Transverse colon (tissue), 4 donors: ENCODE measurements around the gene PLEKHH2. TPM values are rescaled to one million over a fixed set of nuclear protein-coding genes. Genes with fewer than 3 reads are reported as not detected.

Experiments
- DNase-seq: peaks from one replicate; pipeline ENCODE4 v3.0.0-alpha.2; 2019
- H3K27ac ChIP-seq, 4 donors: fragments of 200-600 bp; sonication (generic); 2 replicates each; pipeline ENCODE4 v1.5.1; 2016 to 2018; ENCODE audit warnings: inconsistent platforms in 4 of 4
- H3K27me3 ChIP-seq: fragments of 200-600 bp; sonication (generic); 2 replicates; pipeline ENCODE4 v1.5.1; 2017; ENCODE audit warnings: inconsistent platforms
- H3K36me3 ChIP-seq, 4 donors: fragments of 200-600 bp; sonication (generic); 2 replicates each; pipeline ENCODE4 v1.5.1; 2017 to 2019; ENCODE audit warnings: inconsistent platforms in 4 of 4
- H3K4me1 ChIP-seq, 4 donors: fragments of 200-600 bp; sonication (generic); 2 replicates each; pipeline ENCODE4 v1.5.1; 2017 to 2020; ENCODE audit warnings: inconsistent platforms in 4 of 4
- H3K4me3 ChIP-seq, 4 donors: fragments of 200-600 bp; sonication (generic); 1 replicate in 1 of 4; 2 replicates in 3 of 4; pipeline versions ENCODE4 v1.5.1 to v1.6.1; 2017 to 2019; ENCODE audit warnings: inconsistent platforms in 4 of 4
- H3K9me3 ChIP-seq, 2 donors: fragments of 200-600 bp; sonication (generic); 2 replicates each; pipeline ENCODE4 v1.5.1; 2017 to 2019; ENCODE audit warnings: inconsistent platforms in 2 of 2
- CTCF ChIP-seq, 5 experiments: fragments of 200-600 bp in 3 of 5; fragments of 450-650 bp in 2 of 5; sonication (generic) in 3 of 5; IDR thresholded peaks; 1 replicate in 2 of 5; 2 replicates in 3 of 5; pipeline ENCODE4 v1.5.1; 2016 to 2017; ENCODE audit warnings: antibody characterized with exemption in 5 of 5, inconsistent platforms in 3 of 5, mild to moderate bottlenecking in 2 of 5, moderate library complexity in 1 of 5
- EP300 ChIP-seq: sonication (generic); formaldehyde crosslinking; IDR thresholded peaks from one replicate; pipeline ENCODE4 v1.6.1; 2017; ENCODE audit warnings: antibody characterized with exemption, low read depth
- POLR2A ChIP-seq: fragments of 450-650 bp; IDR thresholded peaks from one replicate; pipeline ENCODE4 v1.6.1; 2016; ENCODE audit warnings: antibody characterized with exemption, mild to moderate bottlenecking, moderate library complexity
- POLR2AphosphoS5 ChIP-seq, 3 donors: sonication (generic); formaldehyde crosslinking; IDR thresholded peaks; one replicate each; pipeline ENCODE4 v1.6.1; 2016; ENCODE audit warnings: antibody characterized with exemption in 3 of 3
- WGBS, 2 donors: methylation state at CpG; one replicate each; pipeline ENCODE4 v1.1.5; 2018; ENCODE audit warnings: low coverage in 1 of 2; 5-methylcytosine and 5-hydroxymethylcytosine counted together
- in situ Hi-C, 4 donors: fragments of 200-750 bp; cut with MboI; loops; one replicate each; pipeline versions ENCODE4 v1.15.0 to v1.15.1; 2017; ENCODE audit warnings: low sequenced_read_pairs in 3 of 4, low pct_ligation_motif_present in 1 of 4, low pct_unique_long_range_greater_than_20kb in 1 of 4
- intact Hi-C: fragments of 100-400 bp; cut with DNase I; formaldehyde crosslinking; loops from one replicate; pipeline ENCODE4 v1.15.1; 2023; ENCODE audit warnings: low total_unique reads
- total RNA-seq, 4 donors: library from RNA; depleted of rRNA; stranded (reverse); fragments of >200 nt; gene quantifications; one replicate each; pipeline ENCODE4 v1.1.0, GENCODE V29; 2016

PLEKHH2 gene
- total RNA-seq, 4 donors from 2014 or later: 7.2 to 32.4 (median 12.3) TPM

DNA sequence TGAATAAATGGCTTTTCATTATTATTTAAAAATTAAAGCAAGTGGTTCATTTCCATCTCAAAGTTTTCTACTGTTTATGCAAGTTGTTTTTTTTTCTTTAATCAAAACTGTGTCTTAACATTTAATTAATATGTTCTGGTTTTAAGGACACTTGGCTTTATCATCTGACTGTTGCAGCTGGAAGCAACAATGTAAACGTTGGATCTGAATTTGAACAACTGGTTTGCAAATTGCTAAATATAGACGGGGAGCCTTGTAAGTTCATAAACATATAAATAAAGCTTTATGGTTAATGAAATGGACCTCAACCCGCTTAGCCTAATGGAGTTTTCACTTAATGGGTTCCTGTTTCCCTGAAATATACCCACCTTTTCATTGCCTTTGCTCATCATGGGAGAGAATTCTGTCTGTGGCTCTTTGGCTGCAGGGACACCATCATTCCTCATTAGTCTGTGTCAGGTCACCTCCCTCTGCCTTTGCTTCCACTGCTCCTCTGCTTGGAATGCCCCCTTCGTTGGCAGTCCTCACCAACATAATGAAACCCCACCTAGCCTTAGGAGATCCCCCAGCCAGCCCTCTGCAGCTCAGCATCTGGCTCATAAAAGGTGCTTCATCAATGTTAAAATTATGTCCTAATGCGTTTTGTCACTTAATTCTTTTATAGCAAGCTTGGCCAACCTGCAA, 92.6 kb downstream of the PLEKHH2 start:
- no peaks in the 10 kb centered on the region for H3K9me3 ChIP-seq
- H3K4me1 ChIP-seq: no peaks in the 10 kb centered on the region
- WGBS, 2 donors: 56% methylated on average over 5 of the region's 5 CpGs

GRCh38 chr2:43731211-43731610, 94.2 kb downstream of the PLEKHH2 start:
- intact Hi-C loops (no loop called here), in situ Hi-C loops (no loop called here)
- no peak for DNase-seq
- Histone ChIP-seq H3K4me1 (no peaks in the 10 kb centered on the region), H3K27me3 (no peaks in the 10 kb centered on the region), H3K9me3 (no peaks in the 10 kb centered on the region), H3K27ac (no peak overlapping the region), H3K4me3 (no peak overlapping the region), H3K36me3 (no peaks in the 10 kb centered on the region)
- 90 to 96% methylated on average over 1 of the region's 1 CpG for WGBS, 2 donors
- TF ChIP-seq POLR2AphosphoS5 (IDR thresholded peaks at IDR 0.05) (no peak), EP300 (no peak), CTCF (IDR thresholded peaks at IDR 0.05) (no peak)

More for the DNA sequence above, 92.6 kb downstream of the PLEKHH2 start:
- in situ Hi-C loops (no loop called here), intact Hi-C loops (no loop called here)
- Histone ChIP-seq H3K27me3 (no peaks in the 10 kb centered on the region), H3K36me3 (no peaks in the 10 kb centered on the region), H3K27ac (no peak overlapping the region), H3K4me3 (no peak overlapping the region)
- DNase-seq: no peak
- TF ChIP-seq CTCF (IDR thresholded peaks at IDR 0.05) (no peak), EP300 (no peak), POLR2AphosphoS5 (IDR thresholded peaks at IDR 0.05) (no peak), POLR2A (no peak)

DNA sequence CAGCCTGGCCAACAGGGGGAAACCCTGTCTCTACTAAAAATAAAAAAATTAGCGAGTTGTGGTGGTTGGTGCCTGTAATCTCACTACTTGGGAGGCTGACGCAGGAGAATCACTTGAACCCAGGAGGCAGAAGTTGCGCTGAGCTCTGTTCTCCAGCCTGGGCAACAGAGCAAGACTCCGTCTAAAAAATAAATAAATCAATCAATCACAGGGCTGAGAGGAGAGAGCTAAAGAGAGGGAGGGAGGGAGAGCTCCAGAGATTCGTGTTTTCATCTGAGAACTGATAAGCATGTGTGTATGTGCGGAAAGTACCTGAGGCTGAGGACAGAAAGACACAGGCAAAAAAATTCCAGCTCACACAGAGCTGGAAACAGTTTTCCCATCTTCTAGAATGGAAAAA, 99.6 kb downstream of the PLEKHH2 start:
- intact Hi-C loops (no loop called here), in situ Hi-C loops (no loop called here)
- Histone ChIP-seq H3K27ac (peak overlapping the region in 2 of 4 donors; percentile 9 to 37), H3K4me3 (no peak overlapping the region), H3K36me3 (no peaks in the 10 kb centered on the region), H3K9me3 (no peaks in the 10 kb centered on the region), H3K27me3 (no peaks in the 10 kb centered on the region), H3K4me1 (no peaks in the 10 kb centered on the region)
- DNase-seq: no peak
- WGBS, 2 donors: 70 to 88% methylated on average over 2 to 6 of the region's 6 CpGs
- TF ChIP-seq EP300 (no peak), POLR2AphosphoS5 (IDR thresholded peaks at IDR 0.05) (no peak), POLR2A (no peak), CTCF (IDR thresholded peaks at IDR 0.05) (no peak)

GRCh38 chr2:43737097-43737854, 100.2 kb downstream of the PLEKHH2 start:
- WGBS, 2 donors: 74 to 87% methylated on average over 3 to 8 of the region's 8 CpGs
- peak overlapping the region in 2 of 4 donors; percentile 9 to 37 for H3K27ac ChIP-seq

More at GRCh38 chr2:43737097-43737854, 100.2 kb downstream of the PLEKHH2 start:
- H3K9me3 ChIP-seq: no peaks in the 10 kb centered on the region
- no peak for DNase-seq
- no peaks in the 10 kb centered on the region for H3K27me3 ChIP-seq
- no peaks in the 10 kb centered on the region for H3K36me3 ChIP-seq
- no peak overlapping the region for H3K4me3 ChIP-seq
- in situ Hi-C loops (no loop called here), intact Hi-C loops (no loop called here)
- H3K4me1 ChIP-seq: no peaks in the 10 kb centered on the region
- no peak for TF ChIP-seq EP300
- TF ChIP-seq POLR2A: no peak
- peak in 1 of 3 donors; percentile 10 for TF ChIP-seq POLR2AphosphoS5 (IDR thresholded peaks at IDR 0.05)
- no peak for TF ChIP-seq CTCF (IDR thresholded peaks at IDR 0.05)
